ENCODE data around the gene HABP4.

HABP4 gene

DNA sequence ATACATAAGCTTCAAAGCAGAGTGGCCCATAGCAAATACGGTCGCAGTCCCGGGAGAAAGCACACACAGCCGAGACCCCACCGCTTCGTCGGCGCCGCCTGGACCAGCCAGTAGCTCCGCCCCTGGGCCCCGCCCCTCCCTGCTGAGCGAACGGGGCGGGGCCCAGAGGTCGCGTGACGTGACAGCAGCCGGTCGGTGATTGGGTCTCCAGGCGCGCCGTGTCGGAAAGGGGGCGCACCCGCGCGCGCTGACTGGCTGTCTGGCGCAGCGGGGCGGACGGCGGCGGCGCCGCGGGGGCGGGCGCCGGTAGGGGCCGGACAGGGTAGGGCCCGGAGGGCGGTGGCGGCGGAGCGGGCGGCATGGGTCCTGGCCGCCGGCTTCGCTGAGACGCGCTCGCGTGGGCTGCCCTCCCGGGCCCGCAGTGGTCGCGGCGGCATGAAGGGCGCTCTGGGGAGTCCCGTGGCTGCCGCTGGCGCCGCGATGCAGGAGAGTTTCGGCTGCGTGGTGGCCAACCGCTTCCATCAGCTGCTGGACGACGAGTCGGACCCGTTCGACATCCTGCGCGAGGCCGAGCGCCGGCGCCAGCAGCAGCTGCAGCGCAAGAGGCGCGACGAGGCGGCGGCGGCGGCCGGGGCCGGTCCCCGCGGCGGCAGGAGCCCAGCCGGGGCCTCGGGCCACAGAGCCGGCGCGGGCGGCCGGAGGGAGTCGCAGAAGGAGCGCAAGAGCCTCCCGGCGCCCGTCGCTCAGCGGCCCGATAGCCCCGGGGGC lies at the start of gene HABP4:
Gene HABP4 (plus strand): TSS at position 325 of the 768 bp plus-strand sequence. CDS start 111 bp downstream, at position 436.
- no peak for TF ChIP-seq CTCF (conservative IDR thresholded peaks at IDR 0.05; ENCODE audit: control insufficient read depth, insufficient read depth, low read depth, low read length)
- H3K4me3 ChIP-seq (ENCODE audit: control insufficient read depth, low read depth, low read length): peak within 1 kb of the TSS; percentile 74
- peak; percentile 89 for DNase-seq (ENCODE audit: low read depth)

DNA sequence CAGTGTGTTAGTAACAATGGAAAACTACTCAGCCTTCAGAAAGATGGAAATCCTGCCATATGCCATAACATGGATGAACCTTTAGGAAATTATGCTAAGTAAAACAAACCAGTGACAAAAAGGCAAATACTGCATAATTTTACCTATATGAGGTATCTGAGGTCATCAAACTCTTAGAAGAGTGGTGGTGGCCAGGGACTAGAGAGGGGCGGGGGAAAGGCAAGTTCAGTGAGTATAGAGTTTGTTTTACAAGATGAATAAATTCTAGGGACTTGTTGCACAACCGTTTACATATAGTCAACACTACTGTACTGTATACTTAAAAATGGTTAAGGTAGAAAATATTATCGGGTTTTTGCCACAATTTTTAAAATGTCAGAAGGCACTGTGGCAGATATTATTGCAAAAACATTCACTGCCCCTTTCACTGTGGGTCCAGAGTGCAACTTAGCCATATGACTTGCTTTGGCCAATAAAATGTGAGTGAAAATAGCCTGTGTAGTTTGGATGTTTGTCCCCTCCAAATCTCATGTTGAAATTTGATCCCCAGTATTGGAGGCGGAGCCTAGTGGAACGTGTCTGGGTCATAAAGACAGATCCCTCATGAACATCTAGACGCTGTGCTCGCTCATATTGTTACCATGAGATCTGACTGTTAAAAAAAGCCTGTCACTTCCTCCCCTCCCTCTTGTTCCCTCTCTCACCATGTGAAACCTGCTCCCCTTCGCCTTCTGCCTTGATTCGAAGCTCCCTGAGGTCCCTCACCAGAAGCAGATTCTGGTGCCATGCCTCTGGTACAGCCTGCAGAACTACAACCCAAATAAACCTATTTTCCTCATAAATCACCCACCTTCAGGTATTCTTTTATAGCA lies 41.3 kb upstream of the HABP4 start:
- no peak overlapping the region for H3K4me3 ChIP-seq (ENCODE audit: control insufficient read depth, low read depth, low read length)
- TF ChIP-seq CTCF (conservative IDR thresholded peaks at IDR 0.05; ENCODE audit: control insufficient read depth, insufficient read depth, low read depth, low read length): no peak
- DNase-seq (ENCODE audit: low read depth): no peak

DNA sequence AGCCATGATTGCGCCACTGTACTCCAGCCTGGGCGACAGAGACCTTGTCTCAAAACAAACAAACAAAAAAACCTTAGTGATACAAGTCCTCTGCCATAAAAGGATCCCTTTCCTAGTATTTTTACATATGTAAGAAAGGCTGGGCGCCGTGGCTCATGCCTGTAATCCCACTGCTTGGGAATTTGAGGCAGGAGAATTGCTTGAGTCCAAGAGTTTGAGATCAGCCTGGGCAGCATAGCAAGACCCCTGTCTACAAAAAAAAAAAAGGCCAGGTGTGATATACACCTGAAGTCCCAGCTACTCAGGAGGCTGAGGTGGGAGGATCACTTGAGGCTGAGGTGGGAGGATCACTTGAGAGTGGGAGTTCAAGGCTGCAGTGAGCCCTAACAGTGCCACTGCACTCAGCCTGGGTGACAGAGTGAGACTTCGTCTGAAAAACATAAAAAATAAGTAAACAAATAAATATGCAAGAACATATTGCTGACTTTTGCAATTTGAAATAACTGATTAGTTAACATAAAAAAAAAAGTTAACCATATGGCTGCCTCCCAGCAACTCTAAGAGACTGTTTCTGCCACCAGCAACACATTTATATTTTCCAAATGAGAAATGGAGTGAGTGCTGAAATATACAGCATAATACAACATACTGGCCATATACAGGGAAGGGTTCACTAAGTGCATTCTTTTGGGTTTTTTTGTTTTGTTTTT lies 38.7 kb upstream of the HABP4 start:
- TF ChIP-seq CTCF (conservative IDR thresholded peaks at IDR 0.05; ENCODE audit: control insufficient read depth, insufficient read depth, low read depth, low read length): no peak
- no peak overlapping the region for H3K4me3 ChIP-seq (ENCODE audit: control insufficient read depth, low read depth, low read length)
- DNase-seq (ENCODE audit: low read depth): no peak

DNA sequence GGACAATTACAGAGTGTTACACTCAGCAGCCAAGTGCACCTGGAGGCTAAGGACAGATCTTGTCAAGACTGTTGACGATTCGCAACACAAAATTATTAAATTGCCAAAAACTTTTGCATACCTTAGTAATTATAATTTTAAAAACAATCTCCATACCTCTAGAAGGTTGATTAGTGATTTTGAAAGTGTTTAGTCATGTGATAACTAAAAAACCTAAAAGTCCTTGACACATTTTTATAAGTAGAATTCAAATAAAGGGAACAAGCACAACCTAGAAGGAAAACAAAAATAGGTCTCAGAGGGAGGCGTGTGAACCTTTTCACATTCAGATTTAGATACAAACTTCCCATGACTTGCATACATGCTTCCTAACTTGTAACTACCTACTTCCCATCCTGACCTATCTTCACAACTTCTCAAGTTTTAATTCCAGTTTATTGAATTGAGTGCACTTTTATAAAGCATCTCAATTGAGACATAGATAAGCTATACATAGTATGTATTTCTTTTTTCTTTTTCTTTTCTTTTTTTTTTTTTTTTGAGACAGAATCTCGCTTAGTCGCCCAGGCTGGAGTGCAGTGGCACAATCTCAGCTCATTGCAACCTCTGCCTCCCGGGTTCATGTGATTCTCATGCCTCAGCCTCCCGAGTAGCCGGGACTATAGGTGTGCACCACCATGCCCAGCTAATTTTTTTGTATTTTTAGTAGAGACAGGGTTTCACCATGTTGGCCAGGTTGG lies 37.6 kb upstream of the HABP4 start:
- DNase-seq (ENCODE audit: low read depth): no peak
- no peak overlapping the region for H3K4me3 ChIP-seq (ENCODE audit: control insufficient read depth, low read depth, low read length)
- no peak for TF ChIP-seq CTCF (conservative IDR thresholded peaks at IDR 0.05; ENCODE audit: control insufficient read depth, insufficient read depth, low read depth, low read length)

DNA sequence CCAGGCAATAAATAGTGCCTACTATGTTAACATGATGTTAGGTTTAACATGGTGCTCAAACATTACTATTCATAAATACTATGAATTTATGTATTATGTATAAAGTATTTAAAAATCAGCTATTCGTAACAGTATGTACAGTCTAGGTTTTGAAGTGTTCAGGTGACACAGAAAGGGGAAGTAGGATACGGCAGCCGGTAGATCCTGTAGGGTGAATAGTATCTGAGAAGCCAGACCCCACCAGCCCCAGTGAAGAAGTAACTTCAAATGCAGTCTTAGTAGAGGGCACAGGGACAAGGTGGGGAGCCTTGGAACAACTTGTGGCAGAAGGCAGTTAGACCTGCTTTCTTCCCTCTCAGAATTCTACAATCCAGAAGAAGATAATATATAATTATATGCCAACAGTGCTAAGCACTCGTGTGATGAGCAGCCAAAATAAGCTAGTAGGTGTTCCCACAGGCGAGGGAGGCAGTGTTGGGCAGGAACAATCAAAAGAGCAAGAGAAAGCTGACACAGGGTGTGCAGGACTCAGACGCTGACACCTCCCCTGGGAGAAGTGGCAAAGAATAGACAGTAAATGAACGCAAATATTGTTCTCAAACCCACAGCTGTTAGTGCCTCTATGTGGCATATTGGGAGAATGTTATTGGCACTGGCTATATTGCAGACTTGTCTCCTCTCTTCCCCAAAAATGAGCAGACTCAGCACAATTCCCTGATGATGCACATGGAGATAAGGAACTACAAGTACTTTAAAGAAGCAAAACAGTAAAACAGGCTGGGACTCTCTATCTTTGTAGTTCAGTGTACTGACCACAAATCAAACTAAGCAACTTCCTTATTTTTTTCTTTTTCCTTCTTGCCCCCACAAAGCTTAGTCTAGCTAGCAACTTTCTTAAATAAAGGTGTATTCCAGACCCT lies 36.4 kb upstream of the HABP4 start:
- H3K4me3 ChIP-seq (ENCODE audit: control insufficient read depth, low read depth, low read length): no peak overlapping the region
- no peak for TF ChIP-seq CTCF (conservative IDR thresholded peaks at IDR 0.05; ENCODE audit: control insufficient read depth, insufficient read depth, low read depth, low read length)
- no peak for DNase-seq (ENCODE audit: low read depth)
